ENCODE data around the gene SEPTIN2.

DNA sequence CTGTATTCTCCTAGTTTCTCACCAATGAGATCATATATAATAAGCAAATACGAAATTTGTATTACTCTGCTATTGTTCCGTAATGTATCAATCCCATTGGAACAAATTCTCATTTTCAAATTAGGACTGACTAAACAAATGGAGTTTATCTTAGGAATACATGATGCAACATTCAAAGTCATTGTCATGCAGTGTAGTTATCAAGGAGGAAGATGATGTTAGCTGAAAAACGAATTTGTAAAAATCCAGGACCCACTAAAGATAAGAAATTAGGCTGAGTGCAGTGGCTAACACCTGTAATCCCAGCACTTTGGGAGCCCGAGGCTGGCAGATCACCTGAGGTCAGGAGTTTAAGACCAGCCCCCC is 14.9 kb downstream of the SEPTIN2 start:
- TF ChIP-seq, protein P1, sequence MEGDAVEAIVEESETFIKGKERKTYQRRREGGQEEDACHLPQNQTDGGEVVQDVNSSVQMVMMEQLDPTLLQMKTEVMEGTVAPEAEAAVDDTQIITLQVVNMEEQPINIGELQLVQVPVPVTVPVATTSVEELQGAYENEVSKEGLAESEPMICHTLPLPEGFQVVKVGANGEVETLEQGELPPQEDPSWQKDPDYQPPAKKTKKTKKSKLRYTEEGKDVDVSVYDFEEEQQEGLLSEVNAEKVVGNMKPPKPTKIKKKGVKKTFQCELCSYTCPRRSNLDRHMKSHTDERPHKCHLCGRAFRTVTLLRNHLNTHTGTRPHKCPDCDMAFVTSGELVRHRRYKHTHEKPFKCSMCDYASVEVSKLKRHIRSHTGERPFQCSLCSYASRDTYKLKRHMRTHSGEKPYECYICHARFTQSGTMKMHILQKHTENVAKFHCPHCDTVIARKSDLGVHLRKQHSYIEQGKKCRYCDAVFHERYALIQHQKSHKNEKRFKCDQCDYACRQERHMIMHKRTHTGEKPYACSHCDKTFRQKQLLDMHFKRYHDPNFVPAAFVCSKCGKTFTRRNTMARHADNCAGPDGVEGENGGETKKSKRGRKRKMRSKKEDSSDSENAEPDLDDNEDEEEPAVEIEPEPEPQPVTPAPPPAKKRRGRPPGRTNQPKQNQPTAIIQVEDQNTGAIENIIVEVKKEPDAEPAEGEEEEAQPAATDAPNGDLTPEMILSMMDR (IDR thresholded peaks at IDR 0.05; ENCODE audit: borderline replicate concordance, extremely low read depth, low read length, poor library complexity, severe bottlenecking) = no peak
- no peak for TF ChIP-seq EZH2 (IDR thresholded peaks at IDR 0.05; ENCODE audit: borderline replicate concordance, low read depth, low read length, severe bottlenecking)
